HepG2 (cell line): Measurements from ENCODE around the gene NDFIP2. TPM values are rescaled to one million over a fixed set of nuclear protein-coding genes. Genes with fewer than 3 reads are reported as not detected.

Experiments used
- ATAC-seq: fragments of 200-7000 bp; cut with Tn5 transposase; 3 replicates; pipeline ENCODE4 v1.9.1; 2020; ENCODE audit warnings: mild to moderate bottlenecking, moderate library complexity
- BruUV-seq: library from RNA; stranded (reverse); fragments of 400-500 nt; replicated peaks from 2 replicates; lab custom pipeline; 2021; lab: Mats Ljungman, UMichigan
- CTCF ChIA-PET: fragments of 300-600 bp; formaldehyde crosslinking; extraction: SDS; loops from one replicate; lab custom pipeline; 2021; ENCODE audit warnings: low total read pairs, inconsistent platforms, low intra/inter-chr PET ratio; lab: Yijun Ruan, JAX
- POLR2A ChIA-PET: fragments of 350-600 bp; sonication (Branson Sonifier 250); formaldehyde crosslinking; loops from one replicate; lab custom pipeline; 2020; ENCODE audit warnings: antibody characterized with exemption, inconsistent platforms; lab: Yijun Ruan, JAX
- DNase-seq: peaks from one replicate; pipeline ENCODE4 v3.0.0-alpha.2; 2015; ENCODE audit warnings: low spot score
- FAIRE-seq: peaks from 3 replicates; lab custom pipeline; 2011; peaks lifted over from hg19 to GRCh38; lab: Jason Lieb, UNC
- H2AFZ ChIP-seq: one replicate; pipeline ENCODE4 v1.6.1; 2011; ENCODE audit warnings: low read length, inconsistent platforms
- H3K27ac ChIP-seq: fragments of 300-600 bp; 3 replicates; pipeline ENCODE4 v1.8.0; 2011; ENCODE audit warnings: mixed run types, mild to moderate bottlenecking, mixed read lengths, low read length, inconsistent platforms; ENCODE audit not compliant: insufficient read depth; ENCODE audit errors: extremely low read length
- H3K27me3 ChIP-seq, 2 experiments: fragments of 200-600 bp in 1 of 2; 2 replicates in 1 of 2; 3 replicates in 1 of 2; pipeline versions ENCODE4 v1.6.0 to v1.8.0; 2011; ENCODE audit warnings: low read length in 2 of 2, mild to moderate bottlenecking in 2 of 2, moderate library complexity in 2 of 2, inconsistent platforms in 1 of 2; ENCODE audit not compliant: insufficient read depth in 2 of 2, control insufficient read depth in 1 of 2
- H3K36me3 ChIP-seq, 2 experiments: fragments of 200-600 bp in 1 of 2; replicated peaks in 1 of 2; 2 replicates in 1 of 2; 3 replicates in 1 of 2; pipeline versions ENCODE4 v1.5.1 to v1.8.0; 2011; ENCODE audit warnings: low read length in 2 of 2, inconsistent platforms in 1 of 2; ENCODE audit not compliant: insufficient read depth in 2 of 2, control insufficient read depth in 1 of 2
- H3K4me1 ChIP-seq: 2 replicates; pipeline ENCODE4 v1.5.1; 2012; ENCODE audit warnings: low read length, inconsistent platforms; ENCODE audit not compliant: insufficient read depth
- H3K4me2 ChIP-seq: 2 replicates; pipeline ENCODE4 v1.6.0; 2011; ENCODE audit warnings: low read depth, low read length, inconsistent platforms
- H3K4me3 ChIP-seq, 3 experiments: fragments of 200-600 bp in 1 of 3; sonication (generic), shearing (Covaris generic) in 1 of 3; replicated peaks in 1 of 3; 2 replicates each; pipeline ENCODE4 v1.5.1; 2011 to 2016; ENCODE audit warnings: low read length in 3 of 3, inconsistent platforms in 2 of 3, low read depth in 2 of 3, mild to moderate bottlenecking in 2 of 3, control low read depth in 1 of 3, mixed read lengths in 1 of 3; ENCODE audit not compliant: insufficient read depth in 1 of 3
- H3K79me2 ChIP-seq: one replicate; pipeline ENCODE4 v1.6.1; 2011; ENCODE audit warnings: low read length, inconsistent platforms; ENCODE audit not compliant: insufficient read depth
- H3K9ac ChIP-seq: 2 replicates; pipeline ENCODE4 v1.6.0; 2011; ENCODE audit warnings: mild to moderate bottlenecking, low read depth, low read length, inconsistent platforms; ENCODE audit not compliant: insufficient read depth
- H3K9me3 ChIP-seq: 2 replicates; pipeline ENCODE4 v1.5.1; 2012; ENCODE audit warnings: mild to moderate bottlenecking, low read length
- H4K20me1 ChIP-seq: 2 replicates; pipeline ENCODE4 v1.6.0; 2011; ENCODE audit warnings: inconsistent platforms, mild to moderate bottlenecking, low read length, moderate library complexity; ENCODE audit not compliant: insufficient read depth
- AHR ChIP-seq: IDR thresholded peaks from 2 replicates; pipeline ENCODE4 v1.6.1; 2018; ENCODE audit warnings: missing genetic modification reagents, missing compliant biosample characterization
- BRF2 ChIP-seq: sonication (generic); formaldehyde crosslinking; IDR thresholded peaks from 2 replicates; pipeline ENCODE4 v1.8.1; 2022; ENCODE audit warnings: mild to moderate bottlenecking, missing genetic modification reagents
- DR1 ChIP-seq: sonication (generic); formaldehyde crosslinking; IDR thresholded peaks from 2 replicates; pipeline ENCODE4 v1.8.0; 2021; ENCODE audit warnings: mild to moderate bottlenecking, missing genetic modification reagents, inconsistent platforms
- MZF1 ChIP-seq: sonication (generic); formaldehyde crosslinking; IDR thresholded peaks from 2 replicates; pipeline ENCODE4 v1.8.1; 2023; ENCODE audit warnings: mild to moderate bottlenecking, missing genetic modification reagents, borderline replicate concordance
- NCOR1 ChIP-seq: fragments of 200-600 bp; sonication (generic); IDR thresholded peaks from 2 replicates; pipeline ENCODE4 v1.7.0; 2017; ENCODE audit warnings: antibody characterized with exemption, low read length, borderline replicate concordance
- POGZ ChIP-seq: sonication (generic); formaldehyde crosslinking; IDR thresholded peaks from 2 replicates; pipeline ENCODE4 v1.4.0; 2020; ENCODE audit warnings: mild to moderate bottlenecking, missing genetic modification reagents
- THRA ChIP-seq: sonication (generic); formaldehyde crosslinking; IDR thresholded peaks from 2 replicates; pipeline ENCODE4 v1.4.0; 2020; ENCODE audit warnings: missing genetic modification reagents, borderline replicate concordance
- ZC3H13 ChIP-seq: sonication (generic); formaldehyde crosslinking; IDR thresholded peaks from 2 replicates; pipeline ENCODE4 v1.8.1; 2023; ENCODE audit warnings: mild to moderate bottlenecking, missing genetic modification reagents, moderate library complexity
- ZNF460 ChIP-seq: sonication (generic); formaldehyde crosslinking; IDR thresholded peaks from 2 replicates; pipeline ENCODE4 v1.5.1; 2020; ENCODE audit warnings: missing genetic modification reagents, mild to moderate bottlenecking, borderline replicate concordance
- WGBS: methylation state at CpG from one replicate; pipeline ENCODE4 v1.1.6; 2017; ENCODE audit warnings: low lambda C conversion rate; 5-methylcytosine and 5-hydroxymethylcytosine counted together
- in situ Hi-C: cut with HindIII; loops from 2 replicates; pipeline ENCODE4 v1.10.0; 2017; ENCODE audit warnings: low pct_unique_long_range_greater_than_20kb; ENCODE audit not compliant: extremely low pct_ligation_motif_present
- intact Hi-C: fragments of 100-400 bp; cut with micrococcal nuclease; formaldehyde crosslinking; loops from one replicate; pipeline ENCODE4 v1.10.0; 2022; ENCODE audit not compliant: unreplicated experiment
- polyA plus RNA-seq, 8 experiments: library from polyadenylated mRNA; depleted of rRNA in 3 of 8; stranded (reverse) in 7 of 8; unstranded in 1 of 8; fragments of >200 nt; fragmentation: Illumina TruSeq in 4 of 8; extraction: Trizol in 4 of 8; gene quantifications; 2 replicates each; pipeline versions ENCODE4 v1.2.1 to v1.2.3, GENCODE V29; 2011 to 2016; ENCODE audit warnings: low read depth in 4 of 8, missing spikeins in 1 of 8, mixed read lengths in 1 of 8; ENCODE audit not compliant: insufficient read depth in 1 of 8
- total RNA-seq, 5 experiments: library from RNA; depleted of rRNA; stranded (reverse); fragments of >200 nt; fragmentation: Illumina TruSeq; extraction: Trizol; gene quantifications; 2 replicates each; pipeline ENCODE4 v1.2.3, GENCODE V29; 2016; ENCODE audit warnings: low read depth in 1 of 5

The NDFIP2 gene
- total and polyA plus RNA-seq, 2 of the 13 experiments (the other 11 are each of a cell fraction or from before 2014, with no cell fraction given) = 23.2 to 32.0 TPM

GRCh38 chr13:79549355-79550106 is 68.6 kb downstream of the NDFIP2 start:
- Histone ChIP-seq H3K4me2 (no peak overlapping the region), H3K9me3 (no peaks in the 10 kb centered on the region), H2AFZ (no peak overlapping the region), H3K4me1 (0 out of 2 replicates have a peak, but pooled peaks cover 5% of the 10 kb centered on the region), H3K27ac (no peak overlapping the region), H3K9ac (no peak overlapping the region), H3K79me2 (no peaks in the 10 kb centered on the region), H3K36me3 (no peaks in the 10 kb centered on the region), H4K20me1 (no peaks in the 10 kb centered on the region), H3K4me3 (no peak overlapping the region), H3K27me3 (no peaks in the 10 kb centered on the region)
- no TSS peak for BruUV-seq
- intact Hi-C loops = no loop called here
- in situ Hi-C loops = no loop called here
- CTCF ChIA-PET = no interaction called here
- FAIRE-seq = no peak
- WGBS = 97% methylated on average over 2 of the region's 2 CpGs
- TF ChIP-seq ZNF460 (CRISPR knock-in tag) (no peak), NCOR1 (no peak), POGZ (CRISPR knock-in tag) (no peak), MZF1 (CRISPR knock-in tag) (no peak), AHR (CRISPR knock-in tag) (no peak), ZC3H13 (CRISPR knock-in tag) (no peak), DR1 (CRISPR knock-in tag) (no peak), BRF2 (CRISPR knock-in tag) (no peak), THRA (CRISPR knock-in tag) (no peak)
- no peak for DNase-seq
- ATAC-seq = no peak
- POLR2A ChIA-PET = no interaction called here
